Tibial nerve (tissue), 4 donors: ENCODE data around the gene RTKN.
A peak's percentile ranks its signal among the peaks of the same experiment; 100 is the strongest.

Source experiments
- EP300 ChIP-seq, 2 donors: sonication (generic); formaldehyde crosslinking; IDR thresholded peaks; one replicate each; pipeline ENCODE4 v1.6.1; 2017; ENCODE audit warnings: antibody characterized with exemption in 2 of 2, mild to moderate bottlenecking in 1 of 2
- POLR2A ChIP-seq, 2 donors: fragments of 450-650 bp; IDR thresholded peaks; one replicate each; pipeline ENCODE4 v1.6.1; 2017; ENCODE audit warnings: antibody characterized with exemption in 2 of 2, mild to moderate bottlenecking in 2 of 2, moderate library complexity in 2 of 2
- TF ChIP-seq, protein P1 (sequence below), 5 experiments: fragments of 200-600 bp in 3 of 5; fragments of 450-650 bp in 2 of 5; sonication (generic) in 3 of 5; IDR thresholded peaks; one replicate each; pipeline ENCODE4 v1.5.1; 2016 to 2019; ENCODE audit warnings: antibody characterized with exemption in 5 of 5, mild to moderate bottlenecking in 3 of 5, moderate library complexity in 2 of 5

GRCh38 chr2:74454654-74455511 is 13.1 kb upstream of the RTKN start, which contains the start of gene INO80B:
- TF ChIP-seq EP300 (IDR thresholded peaks at IDR 0.05), result peak; percentile 86 to 96
- TF ChIP-seq, protein P1, sequence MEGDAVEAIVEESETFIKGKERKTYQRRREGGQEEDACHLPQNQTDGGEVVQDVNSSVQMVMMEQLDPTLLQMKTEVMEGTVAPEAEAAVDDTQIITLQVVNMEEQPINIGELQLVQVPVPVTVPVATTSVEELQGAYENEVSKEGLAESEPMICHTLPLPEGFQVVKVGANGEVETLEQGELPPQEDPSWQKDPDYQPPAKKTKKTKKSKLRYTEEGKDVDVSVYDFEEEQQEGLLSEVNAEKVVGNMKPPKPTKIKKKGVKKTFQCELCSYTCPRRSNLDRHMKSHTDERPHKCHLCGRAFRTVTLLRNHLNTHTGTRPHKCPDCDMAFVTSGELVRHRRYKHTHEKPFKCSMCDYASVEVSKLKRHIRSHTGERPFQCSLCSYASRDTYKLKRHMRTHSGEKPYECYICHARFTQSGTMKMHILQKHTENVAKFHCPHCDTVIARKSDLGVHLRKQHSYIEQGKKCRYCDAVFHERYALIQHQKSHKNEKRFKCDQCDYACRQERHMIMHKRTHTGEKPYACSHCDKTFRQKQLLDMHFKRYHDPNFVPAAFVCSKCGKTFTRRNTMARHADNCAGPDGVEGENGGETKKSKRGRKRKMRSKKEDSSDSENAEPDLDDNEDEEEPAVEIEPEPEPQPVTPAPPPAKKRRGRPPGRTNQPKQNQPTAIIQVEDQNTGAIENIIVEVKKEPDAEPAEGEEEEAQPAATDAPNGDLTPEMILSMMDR (IDR thresholded peaks at IDR 0.05), result peak in 3 of 5 experiments; percentile 4 to 50 (median 22)
- TF ChIP-seq POLR2A (IDR thresholded peaks at IDR 0.05), result peak in 1 of 2 donors; percentile 56
